ENCODE data around the gene HMGN5.

The HMGN5 gene, protein sequence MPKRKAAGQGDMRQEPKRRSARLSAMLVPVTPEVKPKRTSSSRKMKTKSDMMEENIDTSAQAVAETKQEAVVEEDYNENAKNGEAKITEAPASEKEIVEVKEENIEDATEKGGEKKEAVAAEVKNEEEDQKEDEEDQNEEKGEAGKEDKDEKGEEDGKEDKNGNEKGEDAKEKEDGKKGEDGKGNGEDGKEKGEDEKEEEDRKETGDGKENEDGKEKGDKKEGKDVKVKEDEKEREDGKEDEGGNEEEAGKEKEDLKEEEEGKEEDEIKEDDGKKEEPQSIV

DNA sequence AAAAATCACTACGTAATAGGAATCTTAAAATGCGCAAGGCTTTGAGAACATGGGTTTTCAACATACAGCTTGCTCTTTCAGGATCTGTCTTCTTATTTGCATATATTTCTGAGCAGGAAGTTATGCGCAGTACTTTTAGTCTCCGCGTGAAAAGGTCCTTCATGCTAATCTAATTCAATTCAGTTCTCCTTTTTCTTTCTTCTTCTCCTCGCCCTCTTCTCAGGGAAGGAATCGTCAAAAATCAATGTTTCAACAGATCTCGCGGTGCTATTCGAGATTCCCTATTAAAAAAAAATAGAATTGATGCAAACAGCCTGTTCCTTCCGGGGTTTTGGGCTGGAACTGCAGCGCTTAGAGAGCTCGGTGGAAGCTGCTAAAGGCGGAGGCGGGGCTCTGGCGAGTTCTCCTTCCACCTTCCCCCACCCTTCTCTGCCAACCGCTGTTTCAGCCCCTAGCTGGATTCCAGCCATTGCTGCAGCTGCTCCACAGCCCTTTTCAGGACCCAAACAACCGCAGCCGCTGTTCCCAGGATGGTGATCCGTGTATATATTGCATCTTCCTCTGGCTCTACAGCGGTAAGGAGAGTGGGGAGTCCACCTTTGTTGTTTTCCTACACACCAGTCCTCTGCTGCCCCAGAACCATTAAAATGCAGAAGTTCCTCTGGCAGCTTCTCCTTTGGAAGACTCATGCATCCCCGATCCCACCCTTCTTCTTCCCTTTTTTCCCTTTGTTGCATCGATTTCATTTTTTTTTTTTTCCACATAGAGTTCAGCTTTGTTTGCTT is at the start of gene HMGN5, which contains the start of gene SH3BGRL:
HMGN5 (minus strand) TSS at position 243 of the 785 bp plus-strand sequence. CDS start 80,364 bp downstream, outside the sequence.
SH3BGRL (plus strand) TSS at position 432 of the 785 bp plus-strand sequence; CDS start at position 531, 99 bp downstream.
- DNase-seq (ENCODE audit: low spot score): peak; percentile 82

- no peak for DNase-seq (ENCODE audit: low spot score)
These were observed 40.0 kb upstream of the HMGN5 start for GRCh38 chrX:81241753-81242152.

- DNase-seq (ENCODE audit: low spot score): no peak
These were observed 39.1 kb upstream of the HMGN5 start for GRCh38 chrX:81240701-81241331.

DNA sequence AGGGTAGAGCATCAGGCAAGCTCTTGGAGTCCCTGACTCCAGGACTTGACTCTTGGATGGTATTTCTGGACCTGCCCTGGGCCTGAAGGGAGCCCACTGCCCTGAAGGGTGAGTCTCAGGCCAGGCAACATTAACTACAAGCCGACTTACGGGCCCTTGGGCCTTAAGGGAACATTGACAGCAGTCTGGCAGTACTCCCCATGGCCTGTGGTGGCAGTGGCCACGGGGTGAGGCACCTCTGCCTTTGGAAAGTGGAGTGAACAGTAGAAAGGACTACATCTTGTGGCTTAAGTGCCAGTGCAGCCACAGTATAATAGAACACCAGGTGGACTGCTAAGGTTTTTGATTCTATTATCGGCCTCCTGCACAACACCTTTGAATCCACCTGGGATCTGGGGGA is 36.5 kb upstream of the HMGN5 start:
- DNase-seq (ENCODE audit: low spot score): no peak

GRCh38 chrX:81237516-81237915 is 35.8 kb upstream of the HMGN5 start:
- DNase-seq (ENCODE audit: low spot score): no peak

- no peak for DNase-seq (ENCODE audit: low spot score)
These were observed 30.5 kb upstream of the HMGN5 start for GRCh38 chrX:81232218-81232617.

GRCh38 chrX:81231476-81231875 is 29.8 kb upstream of the HMGN5 start:
- DNase-seq (ENCODE audit: low spot score): no peak

DNA sequence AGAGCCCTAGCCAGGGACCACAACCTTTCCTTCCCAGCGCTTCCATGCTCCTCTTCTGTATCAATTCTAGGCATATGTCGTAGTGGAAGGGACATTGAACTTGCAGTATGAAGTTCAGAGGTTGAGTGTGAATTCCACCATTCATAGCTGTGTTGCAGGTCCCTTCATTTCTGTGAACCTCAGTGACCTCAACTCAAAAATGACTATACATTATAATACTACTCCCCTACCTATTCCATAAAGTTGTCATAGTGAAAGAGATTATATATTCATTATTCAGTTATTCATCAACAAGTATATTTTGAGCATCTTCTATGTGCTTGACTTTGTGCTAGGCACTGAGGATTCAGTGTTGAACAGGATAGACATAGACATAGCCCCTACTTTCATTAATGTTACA is 28.2 kb upstream of the HMGN5 start:
- DNase-seq (ENCODE audit: low spot score): no peak

DNA sequence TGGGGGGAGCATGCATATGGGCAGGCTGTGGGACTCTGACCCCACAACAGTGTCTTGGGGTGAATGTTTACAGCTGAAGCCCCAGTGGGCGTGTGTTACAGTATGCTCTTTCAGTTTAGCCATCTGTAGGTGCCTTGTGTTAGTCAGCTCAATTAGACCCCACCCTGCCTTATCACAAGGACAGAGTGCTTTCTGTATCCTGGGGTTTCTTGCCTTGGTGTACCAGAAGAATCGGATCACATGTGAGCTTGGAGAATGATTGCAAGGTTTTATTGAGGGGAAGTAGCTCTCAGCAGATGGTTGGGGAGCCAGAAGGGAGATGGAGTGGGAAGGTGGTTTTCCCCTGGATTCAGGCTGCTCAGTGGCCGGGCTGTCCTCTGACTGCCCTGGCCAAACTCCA is 27.5 kb upstream of the HMGN5 start:
- DNase-seq (ENCODE audit: low spot score): no peak

DNA sequence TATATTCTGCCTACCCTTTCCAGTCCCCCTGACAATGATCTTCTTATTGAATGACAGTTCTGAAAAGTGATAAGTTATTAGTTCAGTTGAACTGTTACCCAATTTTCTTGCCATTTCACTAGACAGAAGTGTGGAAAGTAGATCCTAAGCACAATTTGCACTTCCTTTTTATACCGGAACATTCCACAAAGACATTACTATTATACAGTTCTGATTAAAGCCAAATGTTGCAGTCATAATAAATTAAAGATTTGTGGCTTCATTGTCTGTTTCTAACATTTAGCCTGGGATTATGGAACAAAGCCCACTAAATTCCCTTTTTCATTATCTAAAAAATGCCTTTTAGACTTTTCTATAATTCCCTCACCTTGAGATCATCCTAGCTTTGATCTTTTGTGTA is 14.0 kb upstream of the HMGN5 start:
- no peak for DNase-seq (ENCODE audit: low spot score)

GRCh38 chrX:81208916-81209315 is 7.2 kb upstream of the HMGN5 start:
- DNase-seq (ENCODE audit: low spot score): no peak

DNA sequence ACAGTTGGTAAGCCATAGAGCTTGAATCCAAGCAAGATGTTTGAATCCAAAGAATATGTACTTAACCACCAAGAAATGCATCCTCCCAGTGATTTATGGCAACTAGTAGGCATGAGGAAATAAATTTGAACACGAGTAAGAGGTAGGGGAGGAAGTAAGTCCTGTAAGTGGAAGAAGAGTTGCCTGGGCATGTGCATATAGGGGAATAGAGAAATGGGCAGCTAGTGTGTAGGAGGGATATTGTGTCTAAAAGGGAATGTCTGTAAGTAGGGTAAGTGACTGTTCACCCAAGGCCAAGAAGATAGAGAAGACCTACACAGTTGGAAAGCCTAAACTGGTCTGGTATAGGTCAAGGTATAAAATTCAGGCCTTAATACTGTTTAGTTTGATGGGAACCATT is 4.8 kb upstream of the HMGN5 start:
- no peak for DNase-seq (ENCODE audit: low spot score)

GRCh38 chrX:81205551-81205950 is 3.8 kb upstream of the HMGN5 start:
- no peak for DNase-seq (ENCODE audit: low spot score)

DNA sequence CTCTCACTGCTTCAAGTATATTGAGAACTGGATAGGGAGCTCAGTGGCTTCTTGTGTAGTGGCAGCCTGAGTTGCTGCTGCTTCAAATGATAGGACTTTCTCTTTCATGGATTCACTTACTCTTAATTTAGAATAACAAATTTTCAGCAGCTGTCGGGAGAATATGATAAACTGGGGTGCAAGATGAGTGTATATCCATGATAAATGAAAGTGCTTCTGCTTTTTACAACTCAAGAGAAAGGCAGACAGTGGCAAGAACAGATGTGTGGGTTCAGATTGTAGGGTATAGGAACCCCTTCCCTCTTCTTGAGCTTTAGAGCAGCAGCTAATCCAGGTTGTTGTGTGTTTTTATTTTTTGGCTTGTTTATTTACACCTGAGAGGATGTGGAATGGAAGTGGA is 1.2 kb upstream of the HMGN5 start:
- DNase-seq (ENCODE audit: low spot score): no peak

DNA sequence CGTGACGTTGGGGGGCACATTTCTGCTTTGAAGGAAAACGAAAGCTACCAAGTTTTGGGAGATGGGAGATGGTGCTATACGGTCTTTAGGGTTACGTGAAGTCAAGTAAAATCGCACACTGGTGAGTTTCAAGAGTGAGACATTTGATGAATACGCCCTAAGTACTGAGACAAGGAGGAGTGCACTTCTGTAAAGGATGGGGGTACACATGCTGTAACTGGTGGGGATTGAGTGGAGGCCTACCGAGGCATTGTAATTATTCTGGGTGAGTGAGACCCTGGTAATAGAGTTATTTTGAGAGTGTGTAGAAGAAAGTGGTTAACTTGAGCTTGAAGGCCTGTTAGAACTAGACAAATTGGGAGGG is 725 bp upstream of the HMGN5 start:
- DNase-seq (ENCODE audit: low spot score): peak; percentile 5

DNA sequence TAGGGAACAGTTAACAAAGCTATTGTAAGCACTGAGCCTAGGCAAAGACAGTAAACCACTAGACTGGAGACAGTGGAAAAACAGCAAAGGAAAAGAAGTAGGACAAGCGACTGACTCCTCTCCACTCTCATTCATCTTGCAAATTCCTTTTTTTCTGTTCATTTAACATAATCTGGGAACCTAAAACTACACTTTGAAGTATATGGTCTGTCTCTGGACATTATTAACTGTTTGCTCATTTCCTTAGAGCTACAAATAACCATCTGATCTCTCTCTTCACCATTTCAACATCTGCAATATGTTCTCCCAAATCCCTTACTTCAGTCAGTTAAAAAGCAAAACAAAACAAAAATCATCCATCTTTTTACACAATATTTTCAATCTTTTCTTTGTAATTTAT is 642 bp downstream of the HMGN5 start:
- no peak for DNase-seq (ENCODE audit: low spot score)

- peak; percentile 66 for DNase-seq (ENCODE audit: low spot score)
These were observed 6.0 kb downstream of the HMGN5 start for GRCh38 chrX:81195712-81196111.

- no peak for DNase-seq (ENCODE audit: low spot score)
These were observed 6.5 kb downstream of the HMGN5 start for GRCh38 chrX:81195259-81195658.

GRCh38 chrX:81174286-81174685 is 27.4 kb downstream of the HMGN5 start:
- DNase-seq (ENCODE audit: low spot score): peak; percentile 24

- peak; percentile 22 for DNase-seq (ENCODE audit: low spot score)
These were observed 33.3 kb downstream of the HMGN5 start for GRCh38 chrX:81168391-81168790.

DNA sequence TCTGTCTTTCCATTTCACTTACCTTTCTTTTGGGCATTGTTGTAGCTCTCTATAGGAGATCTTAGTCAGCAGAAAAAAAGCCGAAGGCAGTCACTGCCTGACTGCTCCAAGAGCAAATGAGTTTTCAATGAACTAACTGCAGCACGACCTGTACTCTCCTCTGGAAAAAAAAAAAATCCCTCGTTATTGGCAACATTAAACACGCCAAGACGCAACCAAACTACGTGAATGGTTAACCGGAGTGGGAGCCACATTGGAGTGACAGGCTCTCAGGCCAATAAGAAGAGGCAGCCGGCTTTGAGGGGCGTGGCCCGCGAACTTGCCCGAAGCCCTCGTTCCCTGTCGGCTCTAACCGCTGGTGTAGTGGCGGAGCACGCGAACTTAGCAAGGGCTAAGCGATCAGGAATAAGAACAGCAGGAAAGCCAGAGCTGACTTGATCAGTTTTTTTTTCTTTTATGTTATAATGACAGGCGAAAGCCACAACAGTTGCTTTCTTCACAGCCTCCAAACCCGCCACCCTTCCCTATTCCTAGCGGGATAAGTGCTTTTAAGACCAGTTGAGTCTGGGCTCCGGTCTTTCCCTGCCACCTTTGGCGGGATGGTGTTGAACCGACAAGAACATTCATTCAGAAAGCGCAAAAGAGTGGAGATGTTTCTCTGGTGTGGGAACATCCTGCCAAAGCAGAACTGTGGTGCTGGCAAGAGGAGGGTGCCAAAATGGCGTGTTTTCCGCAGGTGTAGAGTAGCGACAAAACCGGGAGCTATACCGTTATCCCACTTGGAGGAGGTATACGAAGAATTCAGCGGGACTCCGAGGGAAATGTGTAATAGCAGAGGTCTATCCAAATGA is 80.0 kb downstream of the HMGN5 start:
- DNase-seq (ENCODE audit: low spot score): peak; percentile 89

DNA sequence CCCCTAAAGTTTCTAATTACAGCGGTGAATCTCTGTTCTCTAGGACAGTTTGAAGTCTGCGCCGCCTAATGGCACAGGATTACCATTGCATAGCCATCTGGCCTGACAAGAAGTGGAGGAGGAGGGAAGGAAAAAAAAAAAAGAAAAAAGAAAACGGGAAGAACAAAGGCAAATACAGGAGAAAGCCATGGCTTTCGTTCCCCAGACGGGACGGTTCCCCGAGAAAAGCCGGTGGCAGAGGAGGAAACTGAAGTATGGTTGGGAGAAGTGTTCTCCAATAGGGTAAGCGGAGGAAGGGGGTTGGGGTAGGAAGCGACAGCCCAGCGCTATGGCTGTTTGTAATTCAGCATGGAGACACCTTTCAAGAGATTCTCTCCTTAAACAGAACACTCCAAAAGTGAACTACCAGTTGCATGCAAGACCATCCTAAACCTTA is 80.8 kb downstream of the HMGN5 start:
- peak; percentile 61 for DNase-seq (ENCODE audit: low spot score)
